HG03103 (cell line): ENCODE measurements around the gene FCRL2.

ENCODE experiments used
- ATAC-seq: cut with Tn5 transposase; IDR thresholded peaks from one replicate; pipeline ENCODE4 v1.9.1; 2021; ENCODE audit warnings: low read depth; ENCODE audit not compliant: unreplicated experiment

The FCRL2 gene, protein sequence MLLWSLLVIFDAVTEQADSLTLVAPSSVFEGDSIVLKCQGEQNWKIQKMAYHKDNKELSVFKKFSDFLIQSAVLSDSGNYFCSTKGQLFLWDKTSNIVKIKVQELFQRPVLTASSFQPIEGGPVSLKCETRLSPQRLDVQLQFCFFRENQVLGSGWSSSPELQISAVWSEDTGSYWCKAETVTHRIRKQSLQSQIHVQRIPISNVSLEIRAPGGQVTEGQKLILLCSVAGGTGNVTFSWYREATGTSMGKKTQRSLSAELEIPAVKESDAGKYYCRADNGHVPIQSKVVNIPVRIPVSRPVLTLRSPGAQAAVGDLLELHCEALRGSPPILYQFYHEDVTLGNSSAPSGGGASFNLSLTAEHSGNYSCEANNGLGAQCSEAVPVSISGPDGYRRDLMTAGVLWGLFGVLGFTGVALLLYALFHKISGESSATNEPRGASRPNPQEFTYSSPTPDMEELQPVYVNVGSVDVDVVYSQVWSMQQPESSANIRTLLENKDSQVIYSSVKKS

DNA sequence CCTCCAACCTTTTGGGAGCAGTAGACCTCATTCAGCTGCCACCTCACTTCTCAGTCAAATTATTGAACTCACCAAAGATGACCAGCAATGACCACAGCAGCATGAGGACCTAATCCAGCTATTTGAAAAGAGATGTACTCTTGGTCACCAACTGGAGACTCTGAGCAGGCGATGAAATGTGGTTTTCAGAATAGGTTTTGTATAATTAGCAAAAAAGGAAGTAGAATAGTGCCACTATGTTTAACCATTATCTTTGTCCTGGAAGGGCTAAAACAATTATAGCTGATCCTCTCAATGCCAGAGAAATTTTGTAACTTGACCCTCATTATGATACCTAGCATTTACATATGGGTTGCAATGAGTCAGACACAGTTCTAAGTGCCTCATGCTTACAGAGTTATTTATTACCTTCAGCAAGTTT is at the start of gene FCRL2:
FCRL2 (minus strand) TSS at position 162 of the 421 bp plus-strand sequence; CDS start at position 103, 59 bp downstream.
- ATAC-seq, result no peak

DNA sequence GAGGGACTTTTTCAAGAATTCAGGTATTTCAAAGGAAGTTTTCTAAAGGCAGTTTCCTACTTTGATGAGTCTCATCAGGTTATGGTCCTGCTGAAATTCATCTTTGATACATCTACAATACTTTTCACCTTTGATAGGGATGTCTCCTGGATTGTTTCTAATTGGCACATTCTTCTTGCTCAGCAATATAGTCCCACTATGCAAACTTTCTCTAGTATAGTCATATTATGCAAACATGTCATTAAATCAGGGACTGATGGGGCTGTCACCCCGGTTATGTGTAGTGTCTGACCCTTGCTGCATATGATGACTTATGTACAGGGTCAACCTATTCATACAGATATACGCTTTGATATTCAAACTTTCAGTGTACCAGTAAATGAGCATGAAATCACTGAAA is 43.4 kb upstream of the FCRL2 start:
- no peak for ATAC-seq

DNA sequence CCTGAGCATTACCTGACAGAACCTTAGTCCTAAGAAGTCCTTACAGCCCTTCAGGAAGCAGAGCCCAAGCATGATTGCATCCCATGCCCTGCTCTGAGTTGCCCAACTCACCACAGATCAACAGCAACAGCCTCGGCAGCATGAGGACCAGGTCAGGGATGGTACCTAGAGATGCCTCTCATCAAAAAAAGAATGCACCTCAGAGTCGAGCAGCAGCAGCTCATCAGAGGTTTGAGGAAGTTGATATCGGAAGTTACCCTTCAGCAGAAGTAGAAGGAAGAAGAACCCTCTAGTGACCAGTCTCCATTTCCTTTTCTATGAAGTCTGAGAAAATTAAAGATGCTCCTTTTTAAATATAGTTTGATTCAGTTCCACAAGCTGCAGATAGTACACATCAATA is 43.0 kb upstream of the FCRL2 start, which contains the start of gene FCRL1:
FCRL1 (minus strand) TSS at position 225 of the 400 bp plus-strand sequence; CDS start at position 142, 83 bp downstream.
- no peak for ATAC-seq

DNA sequence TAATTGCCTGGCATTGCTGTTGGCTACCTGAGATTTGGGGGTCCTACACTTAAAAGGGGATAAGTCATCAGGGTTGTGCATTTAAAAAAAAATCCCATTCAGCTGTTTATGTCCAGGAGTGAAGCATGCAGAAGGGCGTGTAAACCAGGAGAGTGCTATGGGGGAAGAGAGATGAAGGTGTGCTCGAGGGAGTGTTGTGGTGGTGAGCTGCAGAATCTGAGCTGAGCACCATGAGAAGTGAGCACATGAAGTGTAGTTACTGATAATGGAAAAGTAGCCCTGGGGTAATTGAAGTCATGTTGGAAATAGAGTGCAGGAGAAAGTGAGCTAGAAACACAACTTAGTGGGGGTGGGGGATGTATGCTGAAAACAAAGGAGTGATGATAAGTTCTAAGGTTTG is 42.3 kb upstream of the FCRL2 start:
- ATAC-seq, result no peak

DNA sequence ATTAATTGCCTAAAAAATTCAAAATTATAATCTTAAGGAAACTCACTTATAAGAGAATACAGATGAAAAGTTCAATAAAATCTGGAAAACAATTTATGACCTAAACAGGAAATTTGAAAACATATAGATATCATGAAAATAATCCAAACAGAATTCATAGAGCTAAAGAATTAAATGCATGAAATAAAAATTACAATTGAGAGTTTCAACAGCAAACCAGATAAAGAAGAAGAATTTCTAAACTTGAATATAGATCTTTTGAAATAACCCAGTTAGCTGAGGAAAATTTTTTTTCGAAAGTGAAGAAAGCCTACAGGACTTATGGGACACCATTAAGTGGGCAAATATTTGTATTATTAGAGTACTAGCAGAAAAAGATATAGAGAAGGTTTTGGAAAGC is 36.3 kb upstream of the FCRL2 start:
- no peak for ATAC-seq

DNA sequence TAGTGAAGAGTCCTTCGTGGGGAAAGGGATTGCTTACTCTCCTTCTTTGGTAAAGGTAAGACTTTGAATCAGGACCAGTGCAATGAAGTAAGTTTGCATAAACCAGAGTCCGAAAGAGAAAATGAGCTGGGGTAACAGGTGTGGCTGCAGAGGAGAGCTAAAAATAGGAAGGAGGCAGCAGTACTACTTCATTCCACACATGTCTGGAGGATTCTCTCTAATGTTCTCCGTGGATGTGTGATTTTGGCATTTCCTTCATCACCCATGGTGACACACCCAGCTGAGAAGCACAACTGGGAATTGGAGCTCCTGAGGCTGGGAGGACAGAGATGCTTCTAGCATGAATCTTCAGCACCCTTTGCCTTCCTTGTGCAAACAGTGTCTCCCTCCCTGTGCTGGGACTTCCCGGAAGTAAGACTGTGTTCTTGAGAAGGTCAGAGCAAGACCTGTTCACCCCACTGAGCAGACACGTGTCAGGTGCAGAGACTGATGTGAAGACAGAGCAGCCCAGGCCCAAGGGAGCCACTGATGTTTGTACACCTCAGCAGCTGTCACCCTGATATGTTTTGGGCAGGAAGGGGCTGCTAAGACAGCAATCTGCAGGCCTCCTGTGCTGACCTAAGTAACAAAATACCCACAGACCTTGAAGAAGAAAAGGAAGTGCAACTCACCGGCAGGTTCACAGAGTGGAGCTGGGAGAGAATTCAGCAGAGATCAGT is 29.7 kb upstream of the FCRL2 start:
- ATAC-seq, result peak; percentile 87

DNA sequence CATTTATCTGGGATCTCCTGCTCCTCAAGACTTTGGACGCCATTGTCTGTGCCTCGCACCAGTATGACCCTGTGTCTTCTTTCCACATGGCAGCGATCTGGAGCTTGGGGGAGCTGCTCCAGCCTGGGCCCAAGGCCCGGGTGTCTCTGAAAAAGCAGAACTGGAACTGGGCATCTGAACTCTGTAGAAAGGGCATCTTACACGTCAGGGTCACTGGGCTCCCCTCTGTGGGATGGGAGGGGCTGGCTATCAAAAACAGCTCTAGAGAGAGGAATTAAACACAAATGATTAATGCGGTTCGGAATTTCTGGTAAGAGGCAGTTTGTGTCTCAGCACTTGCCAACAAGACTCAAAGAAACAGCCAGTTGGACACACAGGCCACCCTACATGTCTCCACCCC is 26.9 kb upstream of the FCRL2 start:
- no peak for ATAC-seq

DNA sequence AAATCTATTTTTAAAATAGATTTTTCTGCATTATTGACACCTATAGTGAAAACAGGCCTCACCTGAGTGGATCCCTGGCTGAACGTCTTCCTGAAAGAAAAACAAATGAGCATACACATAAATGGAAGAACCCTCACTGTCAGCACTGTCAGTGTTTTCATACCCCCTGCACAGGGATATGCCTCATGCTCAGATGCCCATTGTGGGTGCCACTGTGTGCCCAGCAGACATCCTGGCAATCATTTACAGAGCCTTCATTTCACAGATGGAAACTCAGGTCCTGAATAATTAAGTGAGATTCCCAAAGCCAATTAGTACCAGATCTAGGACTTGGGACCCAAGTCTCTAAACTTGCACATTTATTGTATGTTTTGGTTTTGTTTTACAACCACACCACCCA is 23.1 kb upstream of the FCRL2 start:
- ATAC-seq, result no peak

DNA sequence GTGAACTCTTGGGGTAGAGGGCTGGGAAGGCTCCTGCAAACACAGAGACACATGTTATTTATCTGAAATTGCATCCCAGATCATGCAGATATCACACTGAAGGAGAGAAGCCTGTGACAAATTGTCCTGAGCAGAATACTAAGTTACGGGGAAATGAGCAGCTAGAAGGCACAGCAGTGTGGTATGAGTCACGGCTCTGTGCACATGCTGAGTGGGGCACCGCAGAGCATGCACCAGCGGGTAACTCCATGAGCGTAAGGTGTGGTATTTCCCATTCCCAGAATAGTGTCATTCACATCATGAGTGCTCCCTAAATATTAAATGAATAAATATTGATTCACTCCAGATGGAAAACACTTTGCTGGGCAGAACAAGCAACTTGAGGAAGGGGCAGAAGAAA is 21.3 kb upstream of the FCRL2 start:
- ATAC-seq, result no peak

DNA sequence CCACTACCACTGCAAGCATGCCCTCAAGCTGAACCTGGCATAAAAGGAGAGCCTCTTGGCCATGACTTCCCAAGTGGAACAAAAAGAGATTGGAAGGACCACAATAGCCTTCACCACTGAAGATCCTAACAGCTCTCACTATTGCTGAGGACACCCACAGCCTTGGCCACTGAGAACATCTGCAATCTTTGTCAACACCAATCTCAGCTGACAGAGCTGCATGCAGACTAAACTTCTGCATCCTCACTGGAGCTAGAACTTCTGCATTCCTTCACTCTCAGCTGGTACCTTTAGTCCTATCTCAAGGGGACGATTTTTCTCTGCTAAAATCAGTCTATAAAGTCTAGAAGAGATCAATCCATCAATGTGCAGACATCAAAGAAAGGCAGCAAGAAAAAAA is 8.3 kb upstream of the FCRL2 start:
- no peak for ATAC-seq

DNA sequence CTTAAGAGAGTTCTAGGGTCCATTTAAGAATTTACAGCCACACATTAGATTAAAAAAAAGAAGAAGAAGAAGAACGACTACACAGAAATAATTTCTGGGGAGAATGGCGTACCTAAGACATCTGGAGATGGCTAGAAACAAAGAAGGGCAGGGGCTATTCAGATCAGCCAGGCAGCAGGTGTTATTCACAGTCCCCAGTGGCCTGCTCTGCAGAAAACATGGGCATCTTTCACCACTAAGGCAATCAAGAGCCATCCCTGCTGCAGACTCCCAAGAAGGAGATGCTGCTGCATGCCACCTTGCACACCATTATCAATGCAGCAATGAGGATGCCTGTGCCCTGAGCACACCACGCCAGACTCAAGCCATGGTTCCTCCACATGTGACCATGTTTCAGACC is 7.9 kb upstream of the FCRL2 start:
- ATAC-seq, result no peak

DNA sequence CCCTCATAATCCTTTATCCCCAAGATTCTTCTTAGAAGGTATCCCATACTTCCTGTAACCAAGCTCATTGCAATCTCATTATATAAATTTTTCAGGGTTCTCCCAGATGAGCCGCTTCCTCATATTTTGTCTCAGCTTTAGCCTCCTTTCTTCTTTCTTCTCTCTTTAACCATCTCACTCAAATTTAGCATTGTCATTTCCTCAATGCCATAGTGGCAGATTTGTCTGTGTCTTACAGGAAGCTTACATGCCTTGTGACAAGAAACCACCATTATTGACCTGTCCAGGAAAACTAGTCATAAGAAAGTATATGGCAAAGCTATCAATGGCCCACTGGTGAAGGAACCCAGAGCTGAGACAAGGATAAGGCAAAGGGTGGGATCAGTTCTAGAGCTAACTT is 6.0 kb upstream of the FCRL2 start:
- no peak for ATAC-seq

DNA sequence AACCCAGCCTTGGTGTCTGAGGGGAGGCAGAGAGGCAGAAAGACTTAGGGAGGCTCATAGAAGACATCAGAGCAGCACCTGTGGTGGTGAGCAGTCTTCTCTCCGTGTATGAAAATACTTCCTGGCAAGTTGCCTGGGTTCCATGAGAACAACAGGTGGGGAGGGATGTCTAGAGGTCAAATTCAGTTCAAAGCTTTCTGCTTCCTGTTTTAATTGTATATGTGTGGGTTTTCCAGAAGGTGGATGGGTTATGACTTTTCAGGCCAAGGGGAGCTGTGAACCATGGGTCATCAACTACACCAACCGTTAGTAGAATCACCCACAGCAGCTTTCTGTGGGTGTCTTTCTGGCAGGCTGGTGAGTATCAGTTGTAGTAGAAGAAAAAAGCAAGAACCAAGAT is 4.1 kb upstream of the FCRL2 start:
- peak; percentile 51 for ATAC-seq

DNA sequence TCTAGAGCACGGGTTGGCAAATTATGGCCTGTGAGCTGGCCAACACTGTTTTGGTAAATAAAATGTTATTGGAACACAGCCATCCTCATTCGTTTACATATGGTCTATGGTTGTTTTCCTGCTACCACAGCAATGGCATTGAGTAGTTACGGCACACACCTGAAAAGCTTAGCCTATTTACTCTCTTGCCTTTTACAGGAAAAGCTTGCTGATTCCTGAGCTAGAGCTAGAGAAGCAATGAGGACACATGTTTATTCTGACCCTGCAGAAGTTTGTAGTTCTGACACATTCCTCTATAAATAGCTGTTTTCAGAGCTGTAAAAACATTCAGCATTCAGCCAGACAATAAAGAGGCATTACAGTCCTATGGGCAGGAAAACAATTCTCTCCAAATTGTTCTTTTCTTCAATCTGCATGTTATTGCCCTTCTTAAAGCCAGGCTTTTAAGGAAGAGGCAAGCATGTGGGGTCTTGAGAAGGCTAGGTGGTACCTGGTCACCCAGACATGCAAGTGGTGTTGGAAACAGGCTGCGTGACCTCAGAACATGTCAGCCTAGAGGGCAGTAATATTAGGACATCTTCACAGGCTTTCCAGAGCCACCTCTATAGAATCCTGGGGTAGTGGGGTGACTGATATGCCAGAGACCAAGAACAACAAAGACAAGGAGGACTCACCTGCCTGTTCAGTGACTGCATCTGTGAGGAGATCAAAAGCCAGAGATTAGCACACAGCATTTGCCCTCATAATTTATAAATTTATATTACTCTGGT is 1.6 kb downstream of the FCRL2 start:
- no peak for ATAC-seq

DNA sequence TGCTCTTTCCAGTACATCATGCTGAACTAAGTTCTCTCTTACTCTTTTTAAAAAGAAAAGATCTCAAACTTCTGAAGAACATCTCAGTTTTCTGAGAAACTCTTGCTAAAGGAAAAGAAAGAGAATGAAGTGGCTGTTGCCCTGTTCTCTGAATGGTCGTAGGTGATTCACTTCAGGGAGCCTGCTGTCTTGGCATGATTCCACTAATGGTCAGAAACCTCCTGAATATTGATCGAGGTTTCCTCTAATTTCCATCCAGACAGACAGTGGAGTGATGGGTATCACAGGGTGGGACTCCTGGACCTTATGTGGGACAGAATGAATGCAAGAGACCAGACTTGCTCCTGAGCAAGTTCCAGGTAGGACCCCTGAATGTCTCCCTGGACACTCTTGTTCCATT is 2.5 kb downstream of the FCRL2 start:
- ATAC-seq, result no peak

DNA sequence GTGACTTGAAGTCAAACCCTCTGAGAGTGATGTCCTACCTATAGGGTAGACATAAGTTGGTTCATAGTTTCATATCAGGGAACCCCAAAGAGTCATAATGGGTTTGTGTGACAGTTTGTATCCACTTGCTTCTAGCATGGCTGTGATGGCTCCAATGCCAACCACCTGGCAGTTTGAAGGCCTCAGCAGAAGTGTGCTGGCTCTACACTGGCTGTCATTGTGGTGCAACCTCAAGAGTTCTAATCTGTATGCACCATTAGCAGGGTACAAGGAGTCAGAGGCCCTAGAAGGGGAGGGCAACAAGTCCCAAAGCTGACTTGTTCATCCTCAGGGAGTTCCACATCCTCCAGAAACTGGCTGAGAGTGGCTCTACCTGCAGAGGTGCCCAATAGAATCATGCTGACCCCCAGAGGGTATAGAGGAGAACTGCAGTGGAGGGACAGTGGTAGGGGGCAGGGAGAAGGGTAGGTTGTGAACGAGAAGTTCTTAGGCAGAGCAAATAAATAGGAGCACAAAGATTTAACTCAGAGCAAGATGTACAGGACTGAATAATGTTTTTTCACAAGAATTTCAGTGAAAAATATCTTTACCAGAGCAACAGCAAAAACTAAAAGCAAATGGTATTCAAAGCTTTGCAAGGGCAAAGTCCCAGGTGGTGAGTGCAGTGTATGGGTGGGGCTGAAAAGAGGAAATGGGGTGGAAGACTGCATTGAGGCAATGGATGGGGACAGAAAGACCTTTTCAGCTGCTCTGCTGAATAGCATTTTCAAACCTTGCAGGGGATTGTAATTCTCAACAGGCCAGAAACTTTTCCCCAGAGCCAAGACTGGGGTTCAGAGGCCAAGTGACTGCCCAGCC is 3.2 kb downstream of the FCRL2 start:
- ATAC-seq, result no peak

DNA sequence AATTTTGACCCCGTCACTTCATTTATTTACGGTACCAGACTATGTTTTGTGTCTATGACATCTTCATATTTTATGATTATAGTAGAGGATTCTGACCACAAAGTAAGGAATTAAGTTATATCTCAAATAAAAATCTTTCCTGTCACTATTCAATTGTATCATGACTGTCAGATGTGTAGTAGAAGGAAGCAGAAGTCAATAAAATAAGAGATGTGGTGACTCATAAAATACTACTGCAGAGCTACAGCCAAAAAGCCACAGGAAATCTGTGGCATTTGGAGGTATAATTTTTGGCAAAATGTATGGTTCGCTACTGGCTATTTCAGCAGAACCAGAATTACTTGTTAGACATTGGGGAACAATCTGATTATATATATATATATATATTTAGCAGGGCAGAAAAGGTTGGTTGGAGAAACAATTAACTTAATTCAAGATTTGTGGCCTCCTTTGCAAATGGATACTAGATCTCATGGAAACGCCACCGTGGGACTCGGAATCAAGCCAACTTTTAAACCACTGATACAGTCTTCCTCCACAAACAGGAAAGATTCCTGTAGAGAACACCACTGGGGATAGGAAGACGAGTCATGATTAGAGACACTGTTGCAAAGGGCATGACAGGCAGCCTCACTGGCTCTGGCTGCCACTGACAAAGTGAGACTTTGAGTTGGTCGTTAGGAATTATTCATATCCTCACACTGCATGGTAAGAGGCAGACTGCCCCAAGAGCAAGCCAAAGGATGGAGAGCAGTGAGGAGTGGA is 5.1 kb downstream of the FCRL2 start:
- ATAC-seq, result no peak

DNA sequence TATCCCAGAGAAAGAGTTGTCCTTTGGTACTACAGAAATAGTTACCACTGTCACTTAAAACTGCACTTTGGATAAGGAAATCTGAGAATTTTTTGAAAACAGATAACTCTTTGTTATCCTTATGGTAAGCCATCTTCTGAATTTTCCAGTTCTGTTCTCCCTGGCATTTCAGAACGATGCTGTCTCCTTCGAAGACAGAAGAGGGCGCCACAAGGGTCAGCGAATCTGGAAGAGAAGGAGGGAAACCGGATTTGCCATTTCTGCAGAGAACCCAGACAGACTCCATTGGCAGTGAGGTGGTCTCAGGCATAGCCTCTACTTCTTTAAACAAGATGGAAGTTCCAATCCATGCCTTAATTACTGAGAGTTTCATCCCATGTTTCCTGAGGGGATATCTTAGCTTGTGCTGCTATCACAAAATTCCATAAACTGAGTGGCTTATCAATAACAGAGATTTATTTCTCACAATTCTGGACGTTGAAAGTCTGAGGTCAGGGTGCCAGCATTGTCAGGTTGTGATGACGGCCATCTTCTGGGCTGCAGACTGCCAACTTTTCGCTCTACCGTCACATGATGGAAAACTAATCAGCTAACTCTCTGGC is 6.4 kb downstream of the FCRL2 start:
- no peak for ATAC-seq

DNA sequence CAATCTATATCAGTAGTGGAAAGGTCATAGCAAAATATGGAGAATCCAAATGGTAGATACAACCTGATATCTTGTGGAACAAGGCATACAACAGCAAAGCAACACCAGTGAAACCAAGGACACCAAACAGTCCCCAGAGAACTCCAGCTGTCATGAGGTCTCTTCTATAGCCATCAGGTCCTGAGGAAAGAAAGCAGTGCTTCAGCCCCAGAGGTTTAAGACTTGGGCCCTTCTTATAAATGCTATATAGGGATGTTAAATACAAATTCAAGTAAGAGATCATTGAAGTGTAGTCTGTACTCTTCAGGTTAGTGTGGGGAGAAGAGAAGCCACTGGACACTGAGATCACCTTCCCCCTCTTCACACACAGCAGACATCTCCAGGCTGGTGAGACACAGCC is 10.1 kb downstream of the FCRL2 start:
- ATAC-seq, result no peak
